ENCODE measurements around the gene ZNF385B.
"Not testable (repeated sequence)": the region's sequence is repeated elsewhere in the genome, so short reads cannot be mapped to it uniquely, and the experiment has no call there.

ZNF385B gene

GRCh38 chr2:179470089-179470488 lies 391.3 kb downstream of the ZNF385B start:
- DNase-seq = no peak

- DNase-seq = no peak
Observed at GRCh38 chr2:179467960-179468359, 393.5 kb downstream of the ZNF385B start.

GRCh38 chr2:179467111-179467510 lies 394.3 kb downstream of the ZNF385B start:
- DNase-seq = no peak

- no peak for DNase-seq
Observed at GRCh38 chr2:179461420-179461819, 400.0 kb downstream of the ZNF385B start.

GRCh38 chr2:179460181-179460929 lies 401.1 kb downstream of the ZNF385B start:
- DNase-seq = no peak

- not testable (repeated sequence) for DNase-seq
Observed at GRCh38 chr2:179458113-179458512, 403.3 kb downstream of the ZNF385B start.

GRCh38 chr2:179455824-179456223 lies 405.6 kb downstream of the ZNF385B start:
- DNase-seq = no peak

- no peak for DNase-seq
Observed at GRCh38 chr2:179455172-179455524, 406.3 kb downstream of the ZNF385B start.

- no peak for DNase-seq
Observed at GRCh38 chr2:179454443-179455171, 406.8 kb downstream of the ZNF385B start.

GRCh38 chr2:179449010-179449409 lies 412.4 kb downstream of the ZNF385B start:
- no peak for DNase-seq

GRCh38 chr2:179447839-179448447 lies 413.5 kb downstream of the ZNF385B start:
- no peak for DNase-seq

- no peak for DNase-seq
Observed at GRCh38 chr2:179447421-179447820, 414.0 kb downstream of the ZNF385B start.

- DNase-seq = no peak
Observed at GRCh38 chr2:179446476-179447141, 414.8 kb downstream of the ZNF385B start.

- no peak for DNase-seq
Observed at GRCh38 chr2:179444056-179444455, 417.4 kb downstream of the ZNF385B start.

GRCh38 chr2:179443180-179443579 lies 418.2 kb downstream of the ZNF385B start:
- DNase-seq = no peak

- DNase-seq = no peak
Observed at GRCh38 chr2:179442206-179442605, 419.2 kb downstream of the ZNF385B start.

- no peak for DNase-seq
Observed at GRCh38 chr2:179441551-179441950, 419.9 kb downstream of the ZNF385B start.

GRCh38 chr2:179440642-179441251 lies 420.7 kb downstream of the ZNF385B start:
- DNase-seq = no peak

GRCh38 chr2:179438654-179439053 lies 422.8 kb downstream of the ZNF385B start:
- DNase-seq = no peak

- no peak for DNase-seq
Observed at GRCh38 chr2:179437430-179437829, 424.0 kb downstream of the ZNF385B start.

- no peak for DNase-seq
Observed at GRCh38 chr2:179435566-179435965, 425.8 kb downstream of the ZNF385B start.

- no peak for DNase-seq
Observed at GRCh38 chr2:179435000-179435399, 426.4 kb downstream of the ZNF385B start.

GRCh38 chr2:179434357-179434756 lies 427.1 kb downstream of the ZNF385B start:
- DNase-seq = no peak
